Measurements from ENCODE around the gene CSF1. TPM values are rescaled to one million over a fixed set of nuclear protein-coding genes. Genes with fewer than 3 reads are reported as not detected.

Gene CSF1
- total and polyA plus RNA-seq, 2 donors (not counting 1 experiment from before 2014, with no cell fraction given), result 28.6 to 48.9 TPM

DNA sequence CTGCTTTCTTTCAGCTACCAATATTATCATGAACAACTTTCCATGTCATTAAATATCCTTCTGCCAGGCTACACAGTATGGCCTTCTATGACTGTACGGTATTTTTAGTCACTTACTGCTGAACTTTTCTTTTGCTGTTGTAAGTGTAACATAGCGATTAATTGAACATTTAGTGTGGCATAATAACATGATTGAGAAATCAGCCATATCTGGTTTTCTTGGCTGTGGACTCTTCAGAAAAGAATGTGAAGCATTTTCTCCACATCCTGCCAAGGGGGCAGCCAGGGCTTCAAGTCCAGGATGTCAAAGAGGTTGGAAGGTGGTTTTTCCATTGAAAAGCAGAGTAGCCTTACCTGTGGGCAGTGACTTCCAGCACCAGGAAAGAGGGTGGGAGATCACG, 65.1 kb downstream of the CSF1 start:
- Histone ChIP-seq H3K27ac (ENCODE audit: insufficient read depth, low read length) (peak overlapping the region; percentile 35), H3K4me1 (ENCODE audit: control insufficient read depth, extremely low read depth, insufficient read depth, low read length) (peaks cover 23% of the 10 kb centered on the region), H3K4me2 (ENCODE audit: extremely low read depth, insufficient read depth, low read length) (peak overlapping the region; percentile 65), H3K79me2 (ENCODE audit: control insufficient read depth, insufficient read depth, low read length) (no peaks in the 10 kb centered on the region), H4K20me1 (ENCODE audit: control insufficient read depth, extremely low read depth, insufficient read depth, low read length) (no peaks in the 10 kb centered on the region), H3K9me3 (ENCODE audit: control insufficient read depth, insufficient read depth, low read depth, low read length) (no peaks in the 10 kb centered on the region), H3K36me3 (ENCODE audit: control insufficient read depth, insufficient read depth, low read length) (no peaks in the 10 kb centered on the region), H2AFZ (ENCODE audit: low read length) (no peak overlapping the region), H3K4me3 (replicated peaks in 1 of 4; ENCODE audit: control extremely low read depth in 1 of 4, insufficient read depth in 1 of 4, low read depth in 3 of 4, low read length in 4 of 4) (no peak overlapping the region), H3K27me3 (ENCODE audit: control insufficient read depth, insufficient read depth, low read length) (no peaks in the 10 kb centered on the region), H3K9ac (ENCODE audit: insufficient read depth, low read length) (no peak overlapping the region)
- TF ChIP-seq EZH2 (IDR thresholded peaks at IDR 0.05; ENCODE audit: low read length, missing control alignments), result no peak
- TF ChIP-seq, protein P1, sequence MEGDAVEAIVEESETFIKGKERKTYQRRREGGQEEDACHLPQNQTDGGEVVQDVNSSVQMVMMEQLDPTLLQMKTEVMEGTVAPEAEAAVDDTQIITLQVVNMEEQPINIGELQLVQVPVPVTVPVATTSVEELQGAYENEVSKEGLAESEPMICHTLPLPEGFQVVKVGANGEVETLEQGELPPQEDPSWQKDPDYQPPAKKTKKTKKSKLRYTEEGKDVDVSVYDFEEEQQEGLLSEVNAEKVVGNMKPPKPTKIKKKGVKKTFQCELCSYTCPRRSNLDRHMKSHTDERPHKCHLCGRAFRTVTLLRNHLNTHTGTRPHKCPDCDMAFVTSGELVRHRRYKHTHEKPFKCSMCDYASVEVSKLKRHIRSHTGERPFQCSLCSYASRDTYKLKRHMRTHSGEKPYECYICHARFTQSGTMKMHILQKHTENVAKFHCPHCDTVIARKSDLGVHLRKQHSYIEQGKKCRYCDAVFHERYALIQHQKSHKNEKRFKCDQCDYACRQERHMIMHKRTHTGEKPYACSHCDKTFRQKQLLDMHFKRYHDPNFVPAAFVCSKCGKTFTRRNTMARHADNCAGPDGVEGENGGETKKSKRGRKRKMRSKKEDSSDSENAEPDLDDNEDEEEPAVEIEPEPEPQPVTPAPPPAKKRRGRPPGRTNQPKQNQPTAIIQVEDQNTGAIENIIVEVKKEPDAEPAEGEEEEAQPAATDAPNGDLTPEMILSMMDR (conservative IDR thresholded peaks at IDR 0.05 in 1 of 2, IDR thresholded peaks at IDR 0.05 in 1 of 2; ENCODE audit: low read depth in 1 of 2, low read length in 2 of 2), result no peak
- peak; percentile 86 to 91 for DNase-seq (ENCODE audit: low read depth in 2 of 2)

DNA sequence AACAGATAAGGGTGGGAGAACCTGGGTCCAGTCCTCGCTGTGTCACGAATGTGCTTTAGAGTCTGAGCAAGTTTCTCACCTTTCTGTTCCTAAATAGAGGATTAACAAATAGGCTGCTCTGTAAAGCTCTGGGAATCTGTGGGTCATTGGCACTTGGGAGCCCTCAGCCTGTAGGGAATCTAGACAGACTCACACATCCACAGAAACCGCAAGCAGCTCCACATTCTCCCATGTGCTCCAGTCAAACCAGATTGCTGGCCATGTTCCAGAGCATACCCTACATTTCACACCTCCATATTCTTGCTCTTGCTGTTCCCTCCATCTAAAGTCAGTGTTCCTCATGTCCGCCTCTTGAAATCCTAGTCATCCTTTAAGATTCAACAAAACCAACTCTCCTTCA, 66.1 kb downstream of the CSF1 start:
- no peak overlapping the region for H3K4me2 ChIP-seq (ENCODE audit: extremely low read depth, insufficient read depth, low read length)
- H4K20me1 ChIP-seq (ENCODE audit: control insufficient read depth, extremely low read depth, insufficient read depth, low read length), result no peaks in the 10 kb centered on the region
- TF ChIP-seq, protein P1 (conservative IDR thresholded peaks at IDR 0.05 in 1 of 2, IDR thresholded peaks at IDR 0.05 in 1 of 2; ENCODE audit: low read depth in 1 of 2, low read length in 2 of 2), result no peak
- no peak for TF ChIP-seq EZH2 (IDR thresholded peaks at IDR 0.05; ENCODE audit: low read length, missing control alignments)
- no peak overlapping the region for H3K27ac ChIP-seq (ENCODE audit: insufficient read depth, low read length)
- peaks cover 23% of the 10 kb centered on the region for H3K4me1 ChIP-seq (ENCODE audit: control insufficient read depth, extremely low read depth, insufficient read depth, low read length)
- no peaks in the 10 kb centered on the region for H3K79me2 ChIP-seq (ENCODE audit: control insufficient read depth, insufficient read depth, low read length)
- H3K4me3 ChIP-seq (replicated peaks in 1 of 4; ENCODE audit: control extremely low read depth in 1 of 4, insufficient read depth in 1 of 4, low read depth in 3 of 4, low read length in 4 of 4), result no peak overlapping the region
- no peaks in the 10 kb centered on the region for H3K36me3 ChIP-seq (ENCODE audit: control insufficient read depth, insufficient read depth, low read length)
- H3K9me3 ChIP-seq (ENCODE audit: control insufficient read depth, insufficient read depth, low read depth, low read length), result no peaks in the 10 kb centered on the region
- H2AFZ ChIP-seq (ENCODE audit: low read length), result no peak overlapping the region
- no peaks in the 10 kb centered on the region for H3K27me3 ChIP-seq (ENCODE audit: control insufficient read depth, insufficient read depth, low read length)
- no peak for DNase-seq (ENCODE audit: low read depth in 2 of 2)
- H3K9ac ChIP-seq (ENCODE audit: insufficient read depth, low read length), result no peak overlapping the region

DNA sequence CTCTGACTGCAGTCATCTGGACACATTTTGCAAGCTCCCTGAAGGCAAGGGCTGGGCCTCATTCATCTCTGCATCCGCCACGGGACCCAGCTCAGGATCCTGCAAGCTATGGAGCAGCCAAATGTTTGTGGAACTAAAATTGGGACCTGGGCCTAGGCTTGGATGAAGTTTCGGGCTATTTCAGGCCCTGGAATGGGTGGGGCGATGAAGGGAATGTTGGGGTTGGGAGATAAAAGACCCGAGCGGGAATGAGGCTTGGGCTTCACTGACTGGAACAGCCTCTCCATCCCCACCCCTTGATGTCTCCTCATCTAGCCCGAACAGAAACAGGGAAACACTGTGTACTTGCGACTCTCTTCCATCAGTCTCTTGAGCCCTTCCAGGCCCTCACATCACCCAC, 66.6 kb downstream of the CSF1 start:
- TF ChIP-seq, protein P1 (conservative IDR thresholded peaks at IDR 0.05 in 1 of 2, IDR thresholded peaks at IDR 0.05 in 1 of 2; ENCODE audit: low read depth in 1 of 2, low read length in 2 of 2), result no peak
- TF ChIP-seq EZH2 (IDR thresholded peaks at IDR 0.05; ENCODE audit: low read length, missing control alignments), result no peak
- H3K4me2 ChIP-seq (ENCODE audit: extremely low read depth, insufficient read depth, low read length), result no peak overlapping the region
- no peak overlapping the region for H3K27ac ChIP-seq (ENCODE audit: insufficient read depth, low read length)
- H3K79me2 ChIP-seq (ENCODE audit: control insufficient read depth, insufficient read depth, low read length), result no peaks in the 10 kb centered on the region
- H3K9me3 ChIP-seq (ENCODE audit: control insufficient read depth, insufficient read depth, low read depth, low read length), result no peaks in the 10 kb centered on the region
- H3K4me1 ChIP-seq (ENCODE audit: control insufficient read depth, extremely low read depth, insufficient read depth, low read length), result peaks cover 23% of the 10 kb centered on the region
- DNase-seq (ENCODE audit: low read depth in 2 of 2), result no peak
- no peaks in the 10 kb centered on the region for H3K27me3 ChIP-seq (ENCODE audit: control insufficient read depth, insufficient read depth, low read length)
- H3K36me3 ChIP-seq (ENCODE audit: control insufficient read depth, insufficient read depth, low read length), result no peaks in the 10 kb centered on the region
- H3K9ac ChIP-seq (ENCODE audit: insufficient read depth, low read length), result no peak overlapping the region
- no peak overlapping the region for H2AFZ ChIP-seq (ENCODE audit: low read length)
- no peak overlapping the region for H3K4me3 ChIP-seq (replicated peaks in 1 of 4; ENCODE audit: control extremely low read depth in 1 of 4, insufficient read depth in 1 of 4, low read depth in 3 of 4, low read length in 4 of 4)
- H4K20me1 ChIP-seq (ENCODE audit: control insufficient read depth, extremely low read depth, insufficient read depth, low read length), result no peaks in the 10 kb centered on the region
